Amygdala (tissue), 56 donors: ENCODE measurements around the gene HMOX2.

ENCODE experiments used
- DNase-seq, 56 donors: peaks; one replicate each; lab custom pipeline; 2025; lab: John Stamatoyannopoulos, UW

The HMOX2 gene

GRCh38 chr16:4499196-4499555 is 23.0 kb downstream of the HMOX2 start:
- DNase-seq, result no peak

- peak in 8 of 56 donors; percentile 25 to 47 (median 32) for DNase-seq
Measured at GRCh38 chr16:4500272-4500671, 24.1 kb downstream of the HMOX2 start.

- DNase-seq, result peak in 7 of 56 donors; percentile 22 to 68 (median 39)
Measured at GRCh38 chr16:4501071-4501478, 24.9 kb downstream of the HMOX2 start.

- no peak for DNase-seq
Measured at GRCh38 chr16:4505356-4506147, 29.4 kb downstream of the HMOX2 start.

- DNase-seq, result peak in 42 of 56 donors; percentile 19 to 81 (median 52)
Measured at GRCh38 chr16:4506450-4506849, 30.3 kb downstream of the HMOX2 start.

GRCh38 chr16:4507588-4508345 is 31.6 kb downstream of the HMOX2 start:
- no peak for DNase-seq

- DNase-seq, result no peak
Measured at GRCh38 chr16:4508806-4509205, 32.6 kb downstream of the HMOX2 start.

GRCh38 chr16:4509420-4509819 is 33.2 kb downstream of the HMOX2 start:
- DNase-seq, result no peak

GRCh38 chr16:4510131-4510530 is 33.9 kb downstream of the HMOX2 start:
- DNase-seq, result no peak

- no peak for DNase-seq
Measured at GRCh38 chr16:4510747-4511426, 34.7 kb downstream of the HMOX2 start.

- peak in 36 of 56 donors; percentile 13 to 73 (median 36) for DNase-seq
Measured at GRCh38 chr16:4511441-4512082, 35.4 kb downstream of the HMOX2 start.

GRCh38 chr16:4512473-4512872 is 36.3 kb downstream of the HMOX2 start:
- DNase-seq, result no peak

- peak in 3 of 56 donors; percentile 15 to 35 (median 27) for DNase-seq
Measured at GRCh38 chr16:4513086-4513860, 37.1 kb downstream of the HMOX2 start.

- DNase-seq, result no peak
Measured at GRCh38 chr16:4513881-4514280, 37.7 kb downstream of the HMOX2 start.

GRCh38 chr16:4514606-4515005 is 38.4 kb downstream of the HMOX2 start:
- DNase-seq, result no peak

- DNase-seq, result no peak
Measured at GRCh38 chr16:4515611-4516233, 39.5 kb downstream of the HMOX2 start.

GRCh38 chr16:4517812-4518680 is 41.8 kb downstream of the HMOX2 start:
- DNase-seq, result peak in 22 of 56 donors; percentile 10 to 63 (median 36)

- DNase-seq, result no peak
Measured at GRCh38 chr16:4519274-4520058, 43.3 kb downstream of the HMOX2 start.
